Measurements from ENCODE around the gene KCNH8.

GRCh38 chr3:19105826-19106225 lies 42.5 kb upstream of the KCNH8 start:
- TF ChIP-seq CTCF (IDR thresholded peaks at IDR 0.05; ENCODE audit: low read depth, low read length): no peak
- no peak for TF ChIP-seq POLR2A (IDR thresholded peaks at IDR 0.05; ENCODE audit: extremely low read depth, insufficient read length)
